Activated effector memory CD4-positive, alpha-beta T cell treated with anti-CD3 and anti-CD28 coated beads, Interleukin-2, amount 50 U/mL, for 16 hours (primary cell): ENCODE results near the gene BRSK1.

ENCODE experiments used
- DNase-seq: peaks from one replicate; pipeline ENCODE4 v3.0.0-alpha.2; 2020

Gene BRSK1

DNA sequence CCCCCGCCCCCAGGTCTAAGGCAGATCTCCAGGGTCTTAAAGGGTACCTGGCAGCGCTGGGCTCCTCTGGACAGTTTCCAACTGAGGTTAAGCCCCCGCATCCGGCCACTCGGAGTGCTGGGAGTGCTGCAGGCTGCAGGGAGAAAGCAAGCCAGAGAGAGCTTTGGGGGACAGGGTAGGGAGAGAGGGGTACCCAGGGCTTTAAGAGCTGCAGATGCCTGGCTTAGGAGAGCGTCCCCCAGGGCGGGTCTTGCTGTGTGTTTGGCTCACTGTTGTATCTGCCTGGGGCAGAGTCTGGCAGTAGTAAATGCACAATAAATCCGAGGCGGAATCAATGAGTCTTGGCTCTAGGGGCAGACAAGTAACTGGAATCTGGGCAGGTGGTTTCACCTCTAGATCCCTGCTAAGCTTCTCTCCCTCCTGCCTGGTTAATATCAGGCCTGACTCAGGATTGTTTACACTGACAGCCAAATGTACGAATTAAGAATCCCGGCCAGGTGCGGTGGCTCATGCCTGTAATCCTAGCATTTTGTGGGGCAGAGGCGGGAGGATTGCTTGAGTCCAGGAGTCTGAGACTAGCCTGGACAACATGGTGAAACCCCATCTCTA is 71.5 kb downstream of the BRSK1 start:
- DNase-seq: no peak

DNA sequence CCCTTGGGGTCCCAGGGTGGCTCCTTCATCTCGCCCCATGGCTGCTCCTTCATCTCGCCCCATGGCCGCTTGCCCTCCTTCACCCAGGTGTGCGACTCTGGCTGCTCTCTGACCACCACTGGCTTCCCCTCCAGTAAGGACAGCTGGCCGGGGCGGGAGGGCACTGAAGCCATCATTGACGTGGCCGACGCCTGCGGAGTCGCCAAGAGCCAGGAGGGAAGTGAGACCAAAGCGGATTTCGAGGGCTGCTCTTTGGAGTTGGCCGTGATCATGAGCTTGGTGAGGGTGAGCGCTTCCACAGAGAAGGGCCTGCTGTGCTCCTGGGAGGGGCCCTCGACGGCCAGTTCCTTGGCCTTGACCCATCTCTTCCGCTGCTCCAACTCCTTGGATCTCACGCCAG is 74.7 kb downstream of the BRSK1 start:
- no peak for DNase-seq

DNA sequence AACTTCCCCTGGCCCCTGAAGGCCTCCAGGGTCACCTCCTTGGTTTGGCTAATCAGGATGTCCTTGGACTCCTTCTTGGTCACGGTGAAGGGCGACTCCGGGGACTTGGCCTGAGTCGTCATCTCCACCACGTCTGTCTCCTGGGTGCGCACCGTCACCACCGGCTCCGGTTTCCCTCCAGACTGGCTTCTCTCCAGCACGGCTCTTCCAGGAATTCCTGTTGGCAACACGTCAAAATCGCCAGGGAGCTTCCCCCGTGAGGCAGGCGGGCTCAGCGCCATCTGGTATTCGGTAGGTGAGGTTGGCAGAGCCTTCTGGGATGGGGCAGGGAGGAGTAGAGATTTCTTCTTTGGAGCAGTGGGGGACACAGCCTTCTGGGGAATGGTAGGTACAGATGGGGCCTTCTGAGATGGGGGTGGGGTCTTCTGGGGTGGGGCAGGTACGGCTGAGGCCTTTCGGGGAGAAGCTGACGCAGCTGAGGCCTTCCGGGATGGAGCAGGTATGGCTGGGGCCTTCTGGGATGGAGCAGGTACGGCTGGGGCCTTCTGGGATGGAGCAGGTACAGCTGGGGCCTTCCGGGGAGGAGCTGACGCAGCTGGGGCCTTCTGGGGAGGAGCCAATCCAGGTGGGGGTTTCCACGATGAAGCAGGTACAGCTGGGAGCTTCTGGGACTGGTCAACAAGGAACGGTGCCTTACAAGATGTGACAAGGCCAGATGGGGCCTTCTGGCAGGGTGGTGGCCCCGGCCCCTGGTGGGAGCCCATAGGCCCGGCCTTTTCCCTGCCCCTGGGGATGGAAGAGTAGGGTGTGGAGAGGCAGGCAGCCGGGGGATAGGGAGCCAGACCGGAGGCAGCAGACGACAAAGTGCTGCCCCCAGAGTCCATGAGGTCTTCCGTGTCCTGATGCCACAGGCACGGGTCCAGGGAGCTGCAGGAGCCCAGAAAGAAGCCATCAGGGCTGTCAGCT is 75.4 kb downstream of the BRSK1 start:
- DNase-seq: no peak

DNA sequence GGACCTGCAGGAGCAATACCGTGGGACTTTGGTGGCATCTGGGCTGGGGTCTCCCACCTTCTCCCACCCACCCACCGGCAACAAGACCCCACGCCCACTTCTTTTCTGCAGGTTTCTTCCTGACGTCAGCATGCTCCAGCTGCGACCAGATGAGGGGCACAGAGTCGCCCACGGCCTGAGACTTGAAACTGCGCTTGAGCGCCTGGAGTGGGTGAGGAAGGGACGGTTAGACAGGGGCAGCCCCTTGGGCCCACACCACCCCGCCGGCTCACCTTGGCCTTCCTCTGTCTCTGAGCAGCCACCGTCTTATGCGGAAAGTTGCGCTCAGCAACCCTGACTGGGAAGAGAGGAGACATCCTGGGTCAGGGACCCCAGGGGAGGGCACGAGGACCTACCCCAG is 77.1 kb downstream of the BRSK1 start:
- DNase-seq: no peak
